ENCODE results near the gene GPRIN3. TPM values are rescaled to one million over a fixed set of nuclear protein-coding genes. Genes with fewer than 3 reads are reported as not detected.
"Not testable (repeated sequence)": the region's sequence is repeated elsewhere in the genome, so short reads cannot be mapped to it uniquely, and the experiment has no call there.

GPRIN3 gene
- total RNA-seq, 2 donors from 2014 or later, result 22.5 to 26.8 TPM

GRCh38 chr4:89314291-89314690, 6.7 kb upstream of the GPRIN3 start:
- H3K4me1 ChIP-seq, result no peaks in the 10 kb centered on the region
- H3K9me3 ChIP-seq, result no peaks in the 10 kb centered on the region
- no peaks in the 10 kb centered on the region for H3K36me3 ChIP-seq
- intact Hi-C loops (cut with DNase I), result no loop called here
- H3K4me3 ChIP-seq, result no peak overlapping the region
- H3K27me3 ChIP-seq, result no peaks in the 10 kb centered on the region
- H3K27ac ChIP-seq, result no peak overlapping the region
- H3K9ac ChIP-seq (ENCODE audit: low read depth in 2 of 2, low read length in 2 of 2), result no peak overlapping the region
- DNase-seq, result no peak
- no peak for TF ChIP-seq CTCF (IDR thresholded peaks at IDR 0.05)

GRCh38 chr4:89312066-89312465, 4.5 kb upstream of the GPRIN3 start:
- H3K27me3 ChIP-seq, result no peaks in the 10 kb centered on the region
- DNase-seq, result no peak
- no peak overlapping the region for H3K4me3 ChIP-seq
- no peak overlapping the region for H3K27ac ChIP-seq
- no peaks in the 10 kb centered on the region for H3K9me3 ChIP-seq
- H3K4me1 ChIP-seq, result no peaks in the 10 kb centered on the region
- H3K9ac ChIP-seq (ENCODE audit: low read depth in 2 of 2, low read length in 2 of 2), result no peak overlapping the region
- H3K36me3 ChIP-seq, result no peaks in the 10 kb centered on the region
- intact Hi-C loops (cut with DNase I), result no loop called here
- no peak for TF ChIP-seq CTCF (IDR thresholded peaks at IDR 0.05)

GRCh38 chr4:89311433-89311832, 3.8 kb upstream of the GPRIN3 start:
- H3K36me3 ChIP-seq, result no peaks in the 10 kb centered on the region
- no peaks in the 10 kb centered on the region for H3K4me1 ChIP-seq
- H3K9ac ChIP-seq (ENCODE audit: low read depth in 2 of 2, low read length in 2 of 2), result no peak overlapping the region
- DNase-seq, result no peak
- TF ChIP-seq CTCF (IDR thresholded peaks at IDR 0.05), result no peak
- intact Hi-C loops (cut with DNase I), result no loop called here
- no peaks in the 10 kb centered on the region for H3K27me3 ChIP-seq
- no peaks in the 10 kb centered on the region for H3K9me3 ChIP-seq
- no peak overlapping the region for H3K4me3 ChIP-seq
- no peak overlapping the region for H3K27ac ChIP-seq

GRCh38 chr4:89309154-89309553, 1.6 kb upstream of the GPRIN3 start:
- H3K9me3 ChIP-seq; intact Hi-C loops (cut with DNase I): not testable (repeated sequence)

GRCh38 chr4:89308161-89308500, 531 bp upstream of the GPRIN3 start:
- no peak for TF ChIP-seq CTCF (IDR thresholded peaks at IDR 0.05)
- no peak for DNase-seq
- intact Hi-C loops (cut with DNase I), result no loop called here
- H3K9ac ChIP-seq (ENCODE audit: low read depth in 2 of 2, low read length in 2 of 2), result peak overlapping the region; percentile 86 to 90
- H3K4me3 ChIP-seq, result peak overlapping the region; percentile 85
- no peaks in the 10 kb centered on the region for H3K36me3 ChIP-seq
- H3K4me1 ChIP-seq, result peaks cover 3% of the 10 kb centered on the region
- H3K27me3 ChIP-seq, result no peaks in the 10 kb centered on the region
- H3K9me3 ChIP-seq, result no peaks in the 10 kb centered on the region
- H3K27ac ChIP-seq, result peak overlapping the region; percentile 71

More at GRCh38 chr4:89309154-89309553, 1.6 kb upstream of the GPRIN3 start:
- not testable (repeated sequence) for H3K27me3 ChIP-seq; H3K4me1 ChIP-seq; H3K27ac ChIP-seq; H3K36me3 ChIP-seq; DNase-seq; H3K4me3 ChIP-seq; H3K9ac ChIP-seq (ENCODE audit: low read depth in 2 of 2, low read length in 2 of 2)

- Histone ChIP-seq H3K27me3 (no peaks in the 10 kb centered on the region), H3K4me3 (peak overlapping the region; percentile 85), H3K9ac (ENCODE audit: low read depth in 2 of 2, low read length in 2 of 2) (peak overlapping the region; percentile 86 to 90), H3K9me3 (no peaks in the 10 kb centered on the region), H3K36me3 (no peaks in the 10 kb centered on the region), H3K27ac (peak overlapping the region; percentile 71), H3K4me1 (peaks cover 3% of the 10 kb centered on the region)
- intact Hi-C loops (cut with DNase I), result no loop called here
- DNase-seq, result no peak
- TF ChIP-seq CTCF (IDR thresholded peaks at IDR 0.05), result no peak
Observed at GRCh38 chr4:89307178-89307445, 488 bp downstream of the GPRIN3 start.

Data from colonic mucosa (tissue), 4 donors.